Gastrocnemius medialis (tissue), 4 donors: Measurements from ENCODE around the gene AHI1.

Experiments used
- CTCF ChIP-seq, 5 experiments: fragments of 450-650 bp in 3 of 5; fragments of 200-600 bp in 2 of 5; sonication (generic) in 2 of 5; IDR thresholded peaks in 4 of 5; conservative IDR thresholded peaks in 1 of 5; 1 replicate in 4 of 5; 2 replicates in 1 of 5; pipeline ENCODE4 v1.5.1; 2016 to 2019; ENCODE audit warnings: antibody characterized with exemption in 5 of 5, mild to moderate bottlenecking in 3 of 5, moderate library complexity in 3 of 5
- POLR2A ChIP-seq, 2 donors: fragments of 450-650 bp; IDR thresholded peaks; one replicate each; pipeline ENCODE4 v1.6.1; 2017; ENCODE audit warnings: antibody characterized with exemption in 2 of 2, mild to moderate bottlenecking in 2 of 2, moderate library complexity in 2 of 2

DNA sequence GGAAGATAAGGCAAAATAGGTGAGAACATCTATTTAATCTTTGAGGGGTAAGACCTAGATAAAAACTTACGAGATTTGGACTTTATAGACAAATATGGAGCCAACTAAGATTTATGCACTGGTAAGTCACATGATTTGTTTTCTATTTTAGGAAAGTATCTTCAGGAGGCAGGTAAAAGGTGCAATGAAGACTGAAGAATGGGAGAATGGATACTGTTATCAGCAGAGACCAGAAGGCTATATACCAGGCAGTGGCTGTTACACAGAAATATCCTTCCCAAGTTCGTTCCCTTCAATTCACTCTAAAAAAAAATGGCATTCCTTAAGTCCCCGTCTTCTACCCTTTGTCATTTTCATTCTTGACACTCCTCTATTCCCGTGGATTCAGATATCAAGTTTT lies 192.7 kb downstream of the AHI1 start:
- TF ChIP-seq CTCF (IDR thresholded peaks at IDR 0.05 in 4 of 5, conservative IDR thresholded peaks at IDR 0.05 in 1 of 5) = no peak
- TF ChIP-seq POLR2A (IDR thresholded peaks at IDR 0.05) = no peak
